HepG2 (cell line): ENCODE measurements around the gene RRAD. TPM values are rescaled to one million over a fixed set of nuclear protein-coding genes. Genes with fewer than 3 reads are reported as not detected.

Source experiments
- BCL3 ChIP-seq: sonication (generic); formaldehyde crosslinking; IDR thresholded peaks from 2 replicates; pipeline ENCODE4 v1.5.1; 2020; ENCODE audit warnings: mild to moderate bottlenecking, missing genetic modification reagents, moderate library complexity
- FOXJ3 ChIP-seq: sonication (generic); formaldehyde crosslinking; IDR thresholded peaks from 2 replicates; pipeline ENCODE4 v1.4.0; 2020; ENCODE audit warnings: missing genetic modification reagents, mild to moderate bottlenecking, borderline replicate concordance
- HOXA7 ChIP-seq: sonication (generic); formaldehyde crosslinking; IDR thresholded peaks from 2 replicates; pipeline ENCODE4 v1.8.1; 2022; ENCODE audit warnings: mild to moderate bottlenecking, missing genetic modification reagents, moderate library complexity
- HOXA9 ChIP-seq: sonication (generic); formaldehyde crosslinking; IDR thresholded peaks from 2 replicates; pipeline ENCODE4 v1.8.1; 2022; ENCODE audit warnings: missing genetic modification reagents, mild to moderate bottlenecking, moderate library complexity, borderline replicate concordance
- KDM3A ChIP-seq: IDR thresholded peaks from 2 replicates; pipeline ENCODE4 v1.6.1; 2018; ENCODE audit warnings: low read depth, missing compliant biosample characterization
- KLF11 ChIP-seq: IDR thresholded peaks from 2 replicates; pipeline ENCODE4 v1.6.1; 2016; ENCODE audit warnings: missing compliant biosample characterization
- LCORL ChIP-seq, 2 experiments: fragments of 450-650 bp in 1 of 2; sonication (generic) in 1 of 2; formaldehyde crosslinking in 1 of 2; IDR thresholded peaks; 2 replicates each; pipeline versions ENCODE4 v1.5.0 to v1.6.1; 2017 to 2020; ENCODE audit warnings: antibody characterized with exemption in 1 of 2, missing genetic modification reagents in 1 of 2
- MLXIP ChIP-seq: sonication (generic); formaldehyde crosslinking; IDR thresholded peaks from 2 replicates; pipeline ENCODE4 v1.9.0; 2021; ENCODE audit warnings: missing genetic modification reagents, borderline replicate concordance
- NAIF1 ChIP-seq: sonication (generic); formaldehyde crosslinking; IDR thresholded peaks from 2 replicates; pipeline ENCODE4 v1.5.0; 2020; ENCODE audit warnings: mild to moderate bottlenecking, missing genetic modification reagents, borderline replicate concordance
- REPIN1 ChIP-seq: sonication (generic); formaldehyde crosslinking; IDR thresholded peaks from 2 replicates; pipeline ENCODE4 v1.8.0; 2022; ENCODE audit warnings: missing genetic modification reagents, low read depth, mild to moderate bottlenecking, borderline replicate concordance
- TMF1 ChIP-seq: sonication (generic); formaldehyde crosslinking; IDR thresholded peaks from 2 replicates; pipeline ENCODE4 v1.8.1; 2022; ENCODE audit warnings: low read depth, missing genetic modification reagents
- ZFP41 ChIP-seq: sonication (generic); formaldehyde crosslinking; IDR thresholded peaks from 2 replicates; pipeline ENCODE4 v1.4.0; 2020; ENCODE audit warnings: mild to moderate bottlenecking, missing genetic modification reagents, borderline replicate concordance
- ZNF180 ChIP-seq: sonication (generic); formaldehyde crosslinking; IDR thresholded peaks from 2 replicates; pipeline ENCODE4 v1.4.0; 2020; ENCODE audit warnings: low read depth, missing genetic modification reagents, borderline replicate concordance
- ZNF274 ChIP-seq: sonication (generic); formaldehyde crosslinking; IDR thresholded peaks from 2 replicates; pipeline ENCODE4 v1.5.1; 2020; ENCODE audit warnings: mild to moderate bottlenecking, missing genetic modification reagents
- ZNF337 ChIP-seq: sonication (generic); formaldehyde crosslinking; IDR thresholded peaks from 2 replicates; pipeline ENCODE4 v1.5.1; 2020; ENCODE audit warnings: missing genetic modification reagents, low read depth, mild to moderate bottlenecking, borderline replicate concordance
- ZNF761 ChIP-seq: sonication (generic); formaldehyde crosslinking; conservative IDR thresholded peaks from 2 replicates; pipeline ENCODE4 v1.4.0; 2020; ENCODE audit warnings: mild to moderate bottlenecking, missing genetic modification reagents
- ZSCAN5A ChIP-seq: sonication (generic); formaldehyde crosslinking; IDR thresholded peaks from 2 replicates; pipeline ENCODE4 v1.8.0; 2022; ENCODE audit warnings: mild to moderate bottlenecking, missing genetic modification reagents, borderline replicate concordance
- polyA plus RNA-seq, 8 experiments: library from polyadenylated mRNA; depleted of rRNA in 3 of 8; stranded (reverse) in 7 of 8; unstranded in 1 of 8; fragments of >200 nt; fragmentation: Illumina TruSeq in 4 of 8; extraction: Trizol in 4 of 8; gene quantifications; 2 replicates each; pipeline versions ENCODE4 v1.2.1 to v1.2.3, GENCODE V29; 2011 to 2016; ENCODE audit warnings: low read depth in 4 of 8, missing spikeins in 1 of 8, mixed read lengths in 1 of 8; ENCODE audit not compliant: insufficient read depth in 1 of 8
- total RNA-seq, 5 experiments: library from RNA; depleted of rRNA; stranded (reverse); fragments of >200 nt; fragmentation: Illumina TruSeq; extraction: Trizol; gene quantifications; 2 replicates each; pipeline ENCODE4 v1.2.3, GENCODE V29; 2016; ENCODE audit warnings: low read depth in 1 of 5
- TF ChIP-seq, protein P1 (sequence below): sonication (generic); formaldehyde crosslinking; IDR thresholded peaks from 2 replicates; pipeline ENCODE4 v1.4.0; 2020; ENCODE audit warnings: missing genetic modification reagents
- TF ChIP-seq, protein P2 (sequence below): sonication (generic); formaldehyde crosslinking; IDR thresholded peaks from 2 replicates; pipeline ENCODE4 v1.4.0; 2020; ENCODE audit warnings: missing genetic modification reagents

Gene RRAD
- total and polyA plus RNA-seq, 2 of the 13 experiments (the other 11 are each of a cell fraction or from before 2014, with no cell fraction given): 0.80 to 1.1 TPM

GRCh38 chr16:66961065-66961744 lies 35.9 kb upstream of the RRAD start, which contains the start of gene CES3 (continued):
- no peak for TF ChIP-seq KLF11
- peak; percentile 68; the same call in 1 of the 2 replicates for TF ChIP-seq REPIN1 (CRISPR knock-in tag)
- no peak for TF ChIP-seq LCORL (IDR thresholded peaks at IDR 0.05)
- peak; percentile 56 for TF ChIP-seq LCORL (CRISPR knock-in tag; IDR thresholded peaks at IDR 0.05)
- TF ChIP-seq MLXIP (CRISPR knock-in tag): no peak
- TF ChIP-seq, protein P1, sequence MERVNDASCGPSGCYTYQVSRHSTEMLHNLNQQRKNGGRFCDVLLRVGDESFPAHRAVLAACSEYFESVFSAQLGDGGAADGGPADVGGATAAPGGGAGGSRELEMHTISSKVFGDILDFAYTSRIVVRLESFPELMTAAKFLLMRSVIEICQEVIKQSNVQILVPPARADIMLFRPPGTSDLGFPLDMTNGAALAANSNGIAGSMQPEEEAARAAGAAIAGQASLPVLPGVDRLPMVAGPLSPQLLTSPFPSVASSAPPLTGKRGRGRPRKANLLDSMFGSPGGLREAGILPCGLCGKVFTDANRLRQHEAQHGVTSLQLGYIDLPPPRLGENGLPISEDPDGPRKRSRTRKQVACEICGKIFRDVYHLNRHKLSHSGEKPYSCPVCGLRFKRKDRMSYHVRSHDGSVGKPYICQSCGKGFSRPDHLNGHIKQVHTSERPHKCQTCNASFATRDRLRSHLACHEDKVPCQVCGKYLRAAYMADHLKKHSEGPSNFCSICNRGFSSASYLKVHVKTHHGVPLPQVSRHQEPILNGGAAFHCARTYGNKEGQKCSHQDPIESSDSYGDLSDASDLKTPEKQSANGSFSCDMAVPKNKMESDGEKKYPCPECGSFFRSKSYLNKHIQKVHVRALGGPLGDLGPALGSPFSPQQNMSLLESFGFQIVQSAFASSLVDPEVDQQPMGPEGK (CRISPR knock-in tag): peak; percentile 23; the same call in 1 of the 2 replicates
- TF ChIP-seq BCL3: no peak; the same call in 1 of the 2 replicates
- TF ChIP-seq ZNF761: 0 out of 2 replicates have a peak, but pooled peaks have one; percentile 56
- TF ChIP-seq HOXA7: no peak
- 0 out of 2 replicates have a peak, but pooled peaks have one; percentile 62 for TF ChIP-seq ZNF337 (CRISPR knock-in tag)
- TF ChIP-seq NAIF1 (CRISPR knock-in tag): no peak
- no peak for TF ChIP-seq ZNF180
- TF ChIP-seq FOXJ3 (CRISPR knock-in tag): no peak
- no peak for TF ChIP-seq ZFP41 (CRISPR knock-in tag)
- TF ChIP-seq ZNF274 (CRISPR knock-in tag): 0 out of 2 replicates have a peak, but pooled peaks have one; percentile 32
- no peak for TF ChIP-seq ZSCAN5A (CRISPR knock-in tag)
- TF ChIP-seq HOXA9: no peak
- TF ChIP-seq KDM3A: no peak
- no peak for TF ChIP-seq TMF1 (CRISPR knock-in tag)
- TF ChIP-seq, protein P2, sequence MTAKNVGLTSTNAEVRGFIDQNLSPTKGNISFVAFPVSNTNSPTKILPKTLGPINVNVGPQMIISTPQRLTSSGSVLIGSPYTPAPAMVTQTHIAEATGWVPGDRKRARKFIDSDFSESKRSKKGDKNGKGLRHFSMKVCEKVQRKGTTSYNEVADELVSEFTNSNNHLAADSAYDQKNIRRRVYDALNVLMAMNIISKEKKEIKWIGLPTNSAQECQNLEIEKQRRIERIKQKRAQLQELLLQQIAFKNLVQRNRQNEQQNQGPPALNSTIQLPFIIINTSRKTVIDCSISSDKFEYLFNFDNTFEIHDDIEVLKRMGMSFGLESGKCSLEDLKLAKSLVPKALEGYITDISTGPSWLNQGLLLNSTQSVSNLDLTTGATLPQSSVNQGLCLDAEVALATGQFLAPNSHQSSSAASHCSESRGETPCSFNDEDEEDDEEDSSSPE (CRISPR knock-in tag): no peak
